Tibial nerve (tissue), 3 donors: ENCODE data around the gene NKIRAS2.
"Not testable (repeated sequence)": the region's sequence is repeated elsewhere in the genome, so short reads cannot be mapped to it uniquely, and the experiment has no call there.

Source experiments
- POLR2A ChIP-seq, 2 donors: fragments of 450-650 bp; IDR thresholded peaks; one replicate each; pipeline ENCODE4 v1.6.1; 2017; ENCODE audit warnings: antibody characterized with exemption in 2 of 2, mild to moderate bottlenecking in 2 of 2, moderate library complexity in 2 of 2
- TF ChIP-seq, protein P1 (sequence below), 5 experiments: fragments of 200-600 bp in 3 of 5; fragments of 450-650 bp in 2 of 5; sonication (generic) in 3 of 5; IDR thresholded peaks; one replicate each; pipeline ENCODE4 v1.5.1; 2016 to 2019; ENCODE audit warnings: antibody characterized with exemption in 5 of 5, mild to moderate bottlenecking in 3 of 5, moderate library complexity in 2 of 5

GRCh38 chr17:42020845-42021244, 955 bp downstream of the NKIRAS2 start:
- TF ChIP-seq POLR2A (IDR thresholded peaks at IDR 0.05): not testable (repeated sequence)
- TF ChIP-seq, protein P1, sequence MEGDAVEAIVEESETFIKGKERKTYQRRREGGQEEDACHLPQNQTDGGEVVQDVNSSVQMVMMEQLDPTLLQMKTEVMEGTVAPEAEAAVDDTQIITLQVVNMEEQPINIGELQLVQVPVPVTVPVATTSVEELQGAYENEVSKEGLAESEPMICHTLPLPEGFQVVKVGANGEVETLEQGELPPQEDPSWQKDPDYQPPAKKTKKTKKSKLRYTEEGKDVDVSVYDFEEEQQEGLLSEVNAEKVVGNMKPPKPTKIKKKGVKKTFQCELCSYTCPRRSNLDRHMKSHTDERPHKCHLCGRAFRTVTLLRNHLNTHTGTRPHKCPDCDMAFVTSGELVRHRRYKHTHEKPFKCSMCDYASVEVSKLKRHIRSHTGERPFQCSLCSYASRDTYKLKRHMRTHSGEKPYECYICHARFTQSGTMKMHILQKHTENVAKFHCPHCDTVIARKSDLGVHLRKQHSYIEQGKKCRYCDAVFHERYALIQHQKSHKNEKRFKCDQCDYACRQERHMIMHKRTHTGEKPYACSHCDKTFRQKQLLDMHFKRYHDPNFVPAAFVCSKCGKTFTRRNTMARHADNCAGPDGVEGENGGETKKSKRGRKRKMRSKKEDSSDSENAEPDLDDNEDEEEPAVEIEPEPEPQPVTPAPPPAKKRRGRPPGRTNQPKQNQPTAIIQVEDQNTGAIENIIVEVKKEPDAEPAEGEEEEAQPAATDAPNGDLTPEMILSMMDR (IDR thresholded peaks at IDR 0.05): not testable (repeated sequence)
